Endothelial cell of umbilical vein (primary cell): ENCODE results near the gene ASPSCR1. TPM values are rescaled to one million over a fixed set of nuclear protein-coding genes. Genes with fewer than 3 reads are reported as not detected.

ENCODE experiments used
- BruUV-seq: library from RNA; stranded (reverse); fragments of 400-500 nt; replicated peaks from 2 replicates; lab custom pipeline; 2021; lab: Mats Ljungman, UMichigan
- CTCF ChIA-PET: fragments of 300-600, 350-600 bp; sonication (Branson Sonifier 250); formaldehyde crosslinking; loops from one replicate; lab custom pipeline; 2021; ENCODE audit warnings: antibody characterized with exemption, inconsistent platforms; lab: Charles Lee
- POLR2A ChIA-PET: fragments of 300-600, 350-600 bp; sonication (Branson Sonifier 250); formaldehyde crosslinking; loops from one replicate; lab custom pipeline; 2021; ENCODE audit warnings: antibody characterized with exemption, inconsistent platforms; lab: Charles Lee
- DNase-seq: peaks from one replicate; pipeline ENCODE4 v3.0.0-alpha.2; 2011; ENCODE audit warnings: low read depth, low spot score
- FAIRE-seq: peaks from 2 replicates; lab custom pipeline; 2011; peaks lifted over from hg19 to GRCh38; lab: Jason Lieb, UNC
- H2AFZ ChIP-seq: 2 replicates; pipeline ENCODE4 v1.6.0; 2012; ENCODE audit warnings: low read depth, low read length, control low read depth, inconsistent platforms
- H3K27ac ChIP-seq: 2 replicates; pipeline ENCODE4 v1.5.1; 2011; ENCODE audit warnings: low read depth, mild to moderate bottlenecking, control low read depth, low read length, moderate library complexity; ENCODE audit not compliant: insufficient read depth
- H3K27me3 ChIP-seq, 2 experiments: 2 replicates each; pipeline versions ENCODE4 v1.6.0 to v1.6.1; 2011; ENCODE audit warnings: low read length in 2 of 2, mixed read lengths in 1 of 2; ENCODE audit not compliant: control insufficient read depth in 2 of 2, insufficient read depth in 2 of 2
- H3K36me3 ChIP-seq, 2 experiments: 2 replicates in 1 of 2; 3 replicates in 1 of 2; pipeline ENCODE4 v1.5.1; 2011; ENCODE audit warnings: low read length in 2 of 2, mild to moderate bottlenecking in 1 of 2, moderate library complexity in 1 of 2; ENCODE audit not compliant: control insufficient read depth in 2 of 2, insufficient read depth in 2 of 2; ENCODE audit errors: extremely low read depth in 1 of 2
- H3K4me1 ChIP-seq: 3 replicates; pipeline ENCODE4 v1.5.1; 2011; ENCODE audit warnings: mild to moderate bottlenecking, low read length; ENCODE audit not compliant: control insufficient read depth, insufficient read depth; ENCODE audit errors: extremely low read depth
- H3K4me2 ChIP-seq: 2 replicates; pipeline ENCODE4 v1.6.1; 2011; ENCODE audit warnings: low read length, control low read depth, mixed read lengths; ENCODE audit not compliant: insufficient read depth
- H3K4me3 ChIP-seq, 3 experiments: fragments of 200-600 bp in 1 of 3; sonication (generic), shearing (Covaris generic) in 1 of 3; replicated peaks in 1 of 3; 2 replicates each; pipeline ENCODE4 v1.5.1; 2011 to 2016; ENCODE audit warnings: control low read depth in 3 of 3, low read length in 3 of 3, mild to moderate bottlenecking in 2 of 3, inconsistent platforms in 1 of 3, low read depth in 1 of 3, moderate library complexity in 1 of 3; ENCODE audit not compliant: insufficient read depth in 1 of 3
- H3K79me2 ChIP-seq: 2 replicates; pipeline ENCODE4 v1.6.0; 2012; ENCODE audit warnings: low read length, inconsistent platforms; ENCODE audit not compliant: control insufficient read depth, insufficient read depth
- H3K9ac ChIP-seq: replicated peaks from 2 replicates; pipeline ENCODE3; 2011; ENCODE audit warnings: low read length, control low read depth; ENCODE audit not compliant: insufficient read depth; ENCODE audit errors: extremely low read depth
- H3K9me1 ChIP-seq: replicated peaks from 3 replicates; pipeline ENCODE4 v1.6.0; 2011; ENCODE audit warnings: mild to moderate bottlenecking, low read length; ENCODE audit not compliant: control insufficient read depth, insufficient read depth; ENCODE audit errors: extremely low read depth
- H3K9me3 ChIP-seq: replicated peaks from 2 replicates; pipeline ENCODE4 v1.5.1; 2012; ENCODE audit warnings: low read length, inconsistent platforms; ENCODE audit not compliant: control insufficient read depth, insufficient read depth
- H4K20me1 ChIP-seq: replicated peaks from 2 replicates; pipeline ENCODE3; 2011; ENCODE audit warnings: mild to moderate bottlenecking, low read length; ENCODE audit not compliant: control insufficient read depth, insufficient read depth; ENCODE audit errors: extremely low read depth
- EZH2 ChIP-seq: IDR thresholded peaks from 2 replicates; pipeline ENCODE4 v1.6.1; 2012; ENCODE audit warnings: borderline replicate concordance, low read depth, mild to moderate bottlenecking, moderate library complexity, low read length, inconsistent platforms; ENCODE audit not compliant: severe bottlenecking
- FOS ChIP-seq: IDR thresholded peaks from 2 replicates; pipeline ENCODE4 v1.6.1; 2011; ENCODE audit warnings: mild to moderate bottlenecking, low read length, moderate library complexity, borderline replicate concordance; ENCODE audit not compliant: insufficient read depth
- GATA2 ChIP-seq: IDR thresholded peaks from 2 replicates; pipeline ENCODE4 v1.7.0; 2011; ENCODE audit warnings: low read depth, mild to moderate bottlenecking, moderate library complexity, mixed read lengths, low read length; ENCODE audit not compliant: insufficient read length, insufficient read depth
- JUN ChIP-seq: IDR thresholded peaks from 2 replicates; pipeline ENCODE4 v1.6.1; 2011; ENCODE audit warnings: borderline replicate concordance, low read depth; ENCODE audit not compliant: insufficient read length, insufficient read depth
- MYC ChIP-seq: IDR thresholded peaks from one replicate; pipeline ENCODE4 v1.6.1; 2011; ENCODE audit warnings: mild to moderate bottlenecking, low read depth, low read length
- POLR2A ChIP-seq: IDR thresholded peaks from 2 replicates; pipeline ENCODE4 v1.6.1; 2012; ENCODE audit warnings: low read depth, mild to moderate bottlenecking, control low read depth, low read length
- POLR2AphosphoS5 ChIP-seq: IDR thresholded peaks from 2 replicates; pipeline ENCODE4 v1.6.1; 2012; ENCODE audit warnings: low read depth, mild to moderate bottlenecking, control low read depth, low read length, moderate library complexity; ENCODE audit not compliant: insufficient read depth
- dilution Hi-C: fragments of 300-500 bp; cut with MboI; formaldehyde crosslinking; loops from one replicate; pipeline ENCODE4 v1.15.0; 2019; ENCODE audit warnings: low sequenced_read_pairs; ENCODE audit not compliant: extremely low pct_ligation_motif_present
- intact Hi-C: fragments of 100-400 bp; cut with micrococcal nuclease; formaldehyde crosslinking; loops from one replicate; pipeline ENCODE4 v1.10.0; 2022
- polyA plus RNA-seq, 4 experiments: library from polyadenylated mRNA; depleted of rRNA in 3 of 4; stranded (reverse) in 3 of 4; unstranded in 1 of 4; fragments of >200 nt; gene quantifications; 2 replicates each; pipeline versions ENCODE4 v1.2.1 to v1.2.3, GENCODE V29; 2011 to 2012; ENCODE audit warnings: missing spikeins in 1 of 4
- total RNA-seq: library from RNA; stranded (reverse); gene quantifications from 2 replicates; pipeline ENCODE4 v1.2.3, GENCODE V29; 2021
- TF ChIP-seq, protein P1 (sequence below), 2 donors: IDR thresholded peaks; 1 replicate in 1 of 2; 2 replicates in 1 of 2; pipeline ENCODE4 v1.5.1; 2011; ENCODE audit warnings: low read length in 2 of 2, mild to moderate bottlenecking in 2 of 2, moderate library complexity in 2 of 2, control low read depth in 1 of 2, inconsistent platforms in 1 of 2, low read depth in 1 of 2; ENCODE audit not compliant: insufficient read depth in 1 of 2; ENCODE audit errors: extremely low read depth in 1 of 2
- TF ChIP-seq, protein P2 (sequence below): IDR thresholded peaks from 2 replicates; pipeline ENCODE4 v1.6.1; 2011; ENCODE audit not compliant: insufficient read depth, insufficient read length

The ASPSCR1 gene
- total and polyA plus RNA-seq, 2 donors (not counting 3 experiments of a cell fraction or from before 2014, with no cell fraction given): 24.8 to 36.5 TPM

DNA sequence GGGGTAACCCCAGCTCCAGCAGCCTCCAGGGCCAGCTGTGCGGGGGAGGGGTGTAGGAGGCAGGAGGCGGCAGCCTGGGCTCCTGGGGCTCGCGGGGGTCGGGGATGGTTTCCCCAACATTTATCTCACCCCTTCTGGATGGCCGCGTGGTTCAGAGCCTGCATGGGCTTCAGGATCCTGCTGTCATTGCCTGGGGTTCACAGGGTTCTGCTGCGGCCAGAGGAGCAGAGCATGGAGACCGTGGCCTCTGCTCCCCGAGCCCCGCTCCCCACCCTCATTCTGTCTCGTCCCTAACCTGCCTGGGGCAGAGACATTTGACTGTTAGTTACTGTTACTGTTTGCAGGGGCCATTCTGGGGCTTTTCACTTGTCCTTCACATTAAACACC, 35.3 kb upstream of the ASPSCR1 start:
- H3K9ac ChIP-seq: no peak overlapping the region
- ChIA-PET POLR2A (no interaction called here), CTCF (interaction anchor here (1.6 kb wide), 1 partner anchor 14 kb away, joined by 4 read pairs; no protein-coding TSS in a partner anchor)
- dilution Hi-C loops (no loop called here), intact Hi-C loops (no loop called here)
- peaks cover 0 to 7% of the 10 kb centered on the region in 2 experiments for H3K27me3 ChIP-seq
- H3K4me3 ChIP-seq: no peak overlapping the region
- no peaks in the 10 kb centered on the region for H3K4me1 ChIP-seq
- H3K36me3 ChIP-seq: no peaks in the 10 kb centered on the region
- no peak overlapping the region for H2AFZ ChIP-seq
- no peaks in the 10 kb centered on the region for H4K20me1 ChIP-seq
- H3K79me2 ChIP-seq: no peaks in the 10 kb centered on the region
- TF ChIP-seq POLR2AphosphoS5 (no peak), GATA2 (no peak), POLR2A (no peak), EZH2 (no peak), FOS (no peak)
- FAIRE-seq (no peak), DNase-seq (no peak)
- no TSS peak for BruUV-seq
- no peak overlapping the region for H3K4me2 ChIP-seq
- no peaks in the 10 kb centered on the region for H3K9me1 ChIP-seq
- no peak overlapping the region for H3K27ac ChIP-seq
- no peaks in the 10 kb centered on the region for H3K9me3 ChIP-seq

DNA sequence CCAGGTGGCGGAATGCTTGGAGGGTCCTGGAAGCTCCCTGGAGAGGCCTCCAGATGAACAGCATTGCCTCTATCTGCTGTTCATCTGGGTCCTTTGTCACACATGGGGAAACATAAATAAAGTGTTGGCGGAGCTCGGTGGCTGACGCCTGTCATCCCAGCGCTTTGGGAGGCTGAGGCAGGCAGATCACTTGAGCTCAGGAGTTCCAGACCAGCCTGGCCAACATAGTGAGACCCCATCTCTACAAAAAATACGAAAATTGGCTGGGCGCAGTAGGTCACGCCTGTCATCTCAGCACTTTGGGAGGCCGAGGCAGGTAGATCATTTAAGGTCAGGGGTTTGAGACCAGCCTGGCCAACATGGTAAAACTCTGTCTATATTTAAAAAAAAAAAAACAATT, 32.6 kb upstream of the ASPSCR1 start:
- no peak overlapping the region for H2AFZ ChIP-seq
- H3K9me3 ChIP-seq: no peaks in the 10 kb centered on the region
- no peak overlapping the region for H3K27ac ChIP-seq
- no peaks in the 10 kb centered on the region for H3K79me2 ChIP-seq
- no peaks in the 10 kb centered on the region for H3K4me1 ChIP-seq
- H3K36me3 ChIP-seq: no peaks in the 10 kb centered on the region
- no peak overlapping the region for H3K4me3 ChIP-seq
- BruUV-seq: no TSS peak
- no peaks in the 10 kb centered on the region for H4K20me1 ChIP-seq
- DNase-seq (no peak), FAIRE-seq (no peak)
- H3K27me3 ChIP-seq: peaks cover 0 to 7% of the 10 kb centered on the region in 2 experiments
- no peak overlapping the region for H3K4me2 ChIP-seq
- POLR2A ChIA-PET: interaction anchor here (0.7 kb wide), 1 partner anchor 120 kb away, joined by 3 read pairs; no protein-coding TSS in a partner anchor
- H3K9me1 ChIP-seq: no peaks in the 10 kb centered on the region
- no peak for TF ChIP-seq POLR2AphosphoS5
- TF ChIP-seq, protein P1, sequence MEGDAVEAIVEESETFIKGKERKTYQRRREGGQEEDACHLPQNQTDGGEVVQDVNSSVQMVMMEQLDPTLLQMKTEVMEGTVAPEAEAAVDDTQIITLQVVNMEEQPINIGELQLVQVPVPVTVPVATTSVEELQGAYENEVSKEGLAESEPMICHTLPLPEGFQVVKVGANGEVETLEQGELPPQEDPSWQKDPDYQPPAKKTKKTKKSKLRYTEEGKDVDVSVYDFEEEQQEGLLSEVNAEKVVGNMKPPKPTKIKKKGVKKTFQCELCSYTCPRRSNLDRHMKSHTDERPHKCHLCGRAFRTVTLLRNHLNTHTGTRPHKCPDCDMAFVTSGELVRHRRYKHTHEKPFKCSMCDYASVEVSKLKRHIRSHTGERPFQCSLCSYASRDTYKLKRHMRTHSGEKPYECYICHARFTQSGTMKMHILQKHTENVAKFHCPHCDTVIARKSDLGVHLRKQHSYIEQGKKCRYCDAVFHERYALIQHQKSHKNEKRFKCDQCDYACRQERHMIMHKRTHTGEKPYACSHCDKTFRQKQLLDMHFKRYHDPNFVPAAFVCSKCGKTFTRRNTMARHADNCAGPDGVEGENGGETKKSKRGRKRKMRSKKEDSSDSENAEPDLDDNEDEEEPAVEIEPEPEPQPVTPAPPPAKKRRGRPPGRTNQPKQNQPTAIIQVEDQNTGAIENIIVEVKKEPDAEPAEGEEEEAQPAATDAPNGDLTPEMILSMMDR (IDR thresholded peaks at IDR 0.05; ENCODE audit: extremely low read depth in 1 of 2, insufficient read depth in 1 of 2, low read depth in 1 of 2, low read length in 2 of 2): no peak
- no peak for TF ChIP-seq POLR2A
- TF ChIP-seq MYC: no peak
- no peak for TF ChIP-seq FOS
- TF ChIP-seq, protein P2, sequence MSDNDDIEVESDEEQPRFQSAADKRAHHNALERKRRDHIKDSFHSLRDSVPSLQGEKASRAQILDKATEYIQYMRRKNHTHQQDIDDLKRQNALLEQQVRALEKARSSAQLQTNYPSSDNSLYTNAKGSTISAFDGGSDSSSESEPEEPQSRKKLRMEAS: no peak
- TF ChIP-seq EZH2: no peak
- no peak for TF ChIP-seq JUN
- no peak for TF ChIP-seq GATA2
- CTCF ChIA-PET: interaction anchor here (0.9 to 1.7 kb wide), 3 partner anchors 15 to 75 kb away, joined by 3 to 5 read pairs (median 4); no protein-coding TSS in a partner anchor
- intact Hi-C loops: no loop called here
- dilution Hi-C loops: no loop called here
- no peak overlapping the region for H3K9ac ChIP-seq
